Inflammatory macrophage treated with lipopolysaccharide for 1 hour (primary cell): ENCODE results near the gene TMEM235.
"Not testable (repeated sequence)": the region's sequence is repeated elsewhere in the genome, so short reads cannot be mapped to it uniquely, and the experiment has no call there.

Experiments
- DNase-seq, 2 donors: peaks; one replicate each; pipeline ENCODE4 v3.0.0-alpha.2; 2020 to 2022

The TMEM235 gene

GRCh38 chr17:78219396-78220150 is 11.9 kb upstream of the TMEM235 start:
- DNase-seq, result no peak

GRCh38 chr17:78223061-78223460 is 8.4 kb upstream of the TMEM235 start:
- no peak for DNase-seq

- DNase-seq, result no peak
These were observed 7.7 kb upstream of the TMEM235 start for GRCh38 chr17:78223765-78224164.

GRCh38 chr17:78224231-78225087 is 7.0 kb upstream of the TMEM235 start:
- no peak for DNase-seq

GRCh38 chr17:78225088-78225865 is 6.2 kb upstream of the TMEM235 start:
- DNase-seq, result no peak

GRCh38 chr17:78226055-78226758 is 5.2 kb upstream of the TMEM235 start:
- no peak for DNase-seq

- DNase-seq, result peak; percentile 58 to 71
These were observed 4.5 kb upstream of the TMEM235 start for GRCh38 chr17:78226759-78227454.

- DNase-seq, result peak; percentile 68 to 88
These were observed 3.9 kb upstream of the TMEM235 start for GRCh38 chr17:78227455-78227916.

GRCh38 chr17:78228176-78228575 is 3.3 kb upstream of the TMEM235 start:
- no peak for DNase-seq

GRCh38 chr17:78230252-78230962 is 1.0 kb upstream of the TMEM235 start:
- DNase-seq, result no peak

GRCh38 chr17:78231991-78232858 is 794 bp downstream of the TMEM235 start:
- no peak for DNase-seq

GRCh38 chr17:78232859-78233173 is 1.4 kb downstream of the TMEM235 start:
- DNase-seq, result peak; percentile 38 to 47

GRCh38 chr17:78233678-78234077 is 2.2 kb downstream of the TMEM235 start:
- no peak for DNase-seq

GRCh38 chr17:78234261-78234865 is 2.9 kb downstream of the TMEM235 start:
- DNase-seq, result no peak

GRCh38 chr17:78235022-78235421 is 3.6 kb downstream of the TMEM235 start:
- DNase-seq, result not testable (repeated sequence)

GRCh38 chr17:78235885-78236284 is 4.5 kb downstream of the TMEM235 start:
- no peak for DNase-seq

- no peak for DNase-seq
These were observed 5.1 kb downstream of the TMEM235 start for GRCh38 chr17:78236362-78237127.

GRCh38 chr17:78237401-78238012 is 6.1 kb downstream of the TMEM235 start:
- DNase-seq, result no peak
